Testis (tissue), 3 donors: ENCODE results near the gene ENAH. TPM values are rescaled to one million over a fixed set of nuclear protein-coding genes. Genes with fewer than 3 reads are reported as not detected.

ENCODE experiments used
- DNase-seq: peaks from one replicate; pipeline ENCODE4 v3.0.0-alpha.2; 2019
- H3K27ac ChIP-seq, 2 donors: fragments of 200-600 bp; sonication (generic); one replicate each; pipeline ENCODE4 v1.5.1; 2019
- H3K27me3 ChIP-seq: fragments of 200-600 bp; sonication (generic); one replicate; pipeline ENCODE4 v1.5.1; 2019
- H3K36me3 ChIP-seq: fragments of 200-600 bp; sonication (generic); one replicate; pipeline ENCODE4 v1.5.1; 2017; ENCODE audit warnings: low read depth; ENCODE audit errors: missing control alignments
- H3K4me1 ChIP-seq: fragments of 200-600 bp; sonication (generic); one replicate; pipeline ENCODE4 v1.5.1; 2019
- H3K4me3 ChIP-seq, 2 donors: fragments of 200-600 bp; sonication (generic); one replicate each; pipeline ENCODE4 v1.5.1; 2017 to 2019
- H3K9me3 ChIP-seq: fragments of 200-600 bp; sonication (generic); one replicate; pipeline ENCODE4 v1.5.1; 2017
- POLR2A ChIP-seq: fragments of 450-650 bp; IDR thresholded peaks from one replicate; pipeline ENCODE4 v1.6.1; 2017; ENCODE audit warnings: antibody characterized with exemption, mild to moderate bottlenecking, moderate library complexity
- whole genome bisulfite sequencing, 2 donors: methylation state at CpG; one replicate each; pipeline ENCODE4 v1.1.5; 2018; 5-methylcytosine and 5-hydroxymethylcytosine counted together
- intact Hi-C: fragments of 100-400 bp; cut with DNase I; formaldehyde crosslinking; loops from one replicate; pipeline ENCODE4 v1.15.1; 2023; ENCODE audit warnings: low total_unique reads
- polyA plus RNA-seq: library from polyadenylated mRNA; stranded (reverse); fragments of 350-450 nt; fragmentation: Illumina TruSeq; extraction: RNeasy Lipid Tissue Mini Kit (QIAGEN cat#74804); gene quantifications from one replicate; pipeline ENCODE4 v1.2.3, GENCODE V29; 2014; ENCODE audit warnings: low read depth, low replicate concordance; ENCODE audit not compliant: insufficient read depth
- total RNA-seq, 2 donors: library from RNA; depleted of rRNA; stranded (reverse); fragments of >200 nt; gene quantifications; one replicate each; pipeline ENCODE4 v1.2.3, GENCODE V29; 2016
- TF ChIP-seq, protein P1 (sequence below), 3 experiments: fragments of 450-650 bp in 2 of 3; fragments of 200-600 bp in 1 of 3; sonication (generic) in 1 of 3; IDR thresholded peaks; one replicate each; pipeline ENCODE4 v1.5.1; 2016 to 2019; ENCODE audit warnings: antibody characterized with exemption in 3 of 3, mild to moderate bottlenecking in 2 of 3, moderate library complexity in 1 of 3

The ENAH gene
- total and polyA plus RNA-seq, 3 donors from 2014 or later = 84.3 to 132 (median 122) TPM

DNA sequence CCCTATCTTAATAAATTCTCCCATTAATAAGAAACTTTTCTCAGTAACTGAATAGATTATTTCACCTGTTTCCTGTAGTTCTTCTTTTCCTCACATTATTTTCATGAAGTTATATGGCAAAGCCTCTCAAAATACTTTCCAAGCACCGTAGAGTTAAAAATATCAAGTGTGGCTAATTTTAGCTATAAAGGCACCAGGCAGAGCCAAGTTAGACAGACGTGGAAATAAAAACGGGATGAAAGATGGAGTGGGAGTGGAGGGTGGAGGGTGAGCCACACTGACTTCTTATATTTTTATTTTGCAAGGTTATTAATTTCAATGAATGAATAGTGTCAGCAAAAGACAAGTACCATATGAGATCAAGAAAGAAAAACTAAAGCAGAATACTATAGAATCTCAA is 71.7 kb downstream of the ENAH start:
- 23 to 47% methylated on average over 3 of the region's 3 CpGs for WGBS, 2 donors
- no peaks in the 10 kb centered on the region for H3K36me3 ChIP-seq
- H3K9me3 ChIP-seq = no peaks in the 10 kb centered on the region
- H3K4me1 ChIP-seq = peaks cover 18% of the 10 kb centered on the region
- TF ChIP-seq, protein P1, sequence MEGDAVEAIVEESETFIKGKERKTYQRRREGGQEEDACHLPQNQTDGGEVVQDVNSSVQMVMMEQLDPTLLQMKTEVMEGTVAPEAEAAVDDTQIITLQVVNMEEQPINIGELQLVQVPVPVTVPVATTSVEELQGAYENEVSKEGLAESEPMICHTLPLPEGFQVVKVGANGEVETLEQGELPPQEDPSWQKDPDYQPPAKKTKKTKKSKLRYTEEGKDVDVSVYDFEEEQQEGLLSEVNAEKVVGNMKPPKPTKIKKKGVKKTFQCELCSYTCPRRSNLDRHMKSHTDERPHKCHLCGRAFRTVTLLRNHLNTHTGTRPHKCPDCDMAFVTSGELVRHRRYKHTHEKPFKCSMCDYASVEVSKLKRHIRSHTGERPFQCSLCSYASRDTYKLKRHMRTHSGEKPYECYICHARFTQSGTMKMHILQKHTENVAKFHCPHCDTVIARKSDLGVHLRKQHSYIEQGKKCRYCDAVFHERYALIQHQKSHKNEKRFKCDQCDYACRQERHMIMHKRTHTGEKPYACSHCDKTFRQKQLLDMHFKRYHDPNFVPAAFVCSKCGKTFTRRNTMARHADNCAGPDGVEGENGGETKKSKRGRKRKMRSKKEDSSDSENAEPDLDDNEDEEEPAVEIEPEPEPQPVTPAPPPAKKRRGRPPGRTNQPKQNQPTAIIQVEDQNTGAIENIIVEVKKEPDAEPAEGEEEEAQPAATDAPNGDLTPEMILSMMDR (IDR thresholded peaks at IDR 0.05) = no peak
- no peak for TF ChIP-seq POLR2A
- no peak for DNase-seq
- intact Hi-C loops = no loop called here
- H3K27me3 ChIP-seq = no peaks in the 10 kb centered on the region
- H3K4me3 ChIP-seq = no peak overlapping the region
- no peak overlapping the region for H3K27ac ChIP-seq

DNA sequence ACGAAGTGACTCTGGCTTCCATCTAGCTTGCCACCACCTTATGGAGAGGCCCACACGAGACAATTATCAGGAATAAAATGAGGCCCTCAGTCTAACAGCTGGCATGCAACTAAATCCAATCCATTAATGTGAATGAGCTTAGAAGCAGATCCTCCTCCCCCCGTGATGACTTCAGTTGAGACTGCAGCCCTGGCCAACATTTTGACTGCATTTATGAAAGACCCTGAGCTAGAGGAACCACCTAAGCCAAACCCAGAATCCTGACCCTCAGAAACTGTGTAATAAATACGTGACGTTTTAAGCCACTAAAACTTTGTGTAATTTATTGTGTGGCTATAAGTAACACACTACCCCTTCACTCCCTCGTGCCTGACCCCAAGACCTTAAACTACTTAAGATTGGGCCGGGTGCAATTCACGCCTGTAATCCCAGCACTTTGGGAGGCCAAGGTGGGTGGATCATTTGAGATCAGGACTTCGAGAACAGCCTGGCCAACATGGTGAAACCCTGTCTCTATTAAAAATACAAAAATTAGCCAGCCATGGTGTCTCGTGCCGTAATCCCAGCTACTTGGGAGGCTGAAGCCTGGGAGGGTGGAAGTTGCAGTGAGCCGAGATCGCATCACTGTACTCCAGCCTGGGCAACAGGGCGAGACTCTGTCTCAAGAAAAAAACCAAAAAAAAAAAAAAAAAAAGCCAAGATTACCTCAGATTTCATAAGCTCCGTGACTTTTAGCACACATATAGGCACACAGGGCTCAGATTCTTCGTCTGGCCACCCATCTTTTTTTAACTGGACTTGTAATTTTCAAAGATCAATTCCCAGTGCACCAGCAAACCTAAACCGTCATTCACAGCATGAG is 72.5 kb downstream of the ENAH start:
- H3K4me1 ChIP-seq = peaks cover 18% of the 10 kb centered on the region
- H3K9me3 ChIP-seq = no peaks in the 10 kb centered on the region
- DNase-seq = no peak
- no peak overlapping the region for H3K27ac ChIP-seq
- H3K36me3 ChIP-seq = no peaks in the 10 kb centered on the region
- intact Hi-C loops = no loop called here
- no peak overlapping the region for H3K4me3 ChIP-seq
- TF ChIP-seq, protein P1 (IDR thresholded peaks at IDR 0.05) = no peak
- TF ChIP-seq POLR2A = no peak
- WGBS, 2 donors = 50 to 63% methylated on average over 16 to 17 of the region's 17 CpGs
- no peaks in the 10 kb centered on the region for H3K27me3 ChIP-seq

DNA sequence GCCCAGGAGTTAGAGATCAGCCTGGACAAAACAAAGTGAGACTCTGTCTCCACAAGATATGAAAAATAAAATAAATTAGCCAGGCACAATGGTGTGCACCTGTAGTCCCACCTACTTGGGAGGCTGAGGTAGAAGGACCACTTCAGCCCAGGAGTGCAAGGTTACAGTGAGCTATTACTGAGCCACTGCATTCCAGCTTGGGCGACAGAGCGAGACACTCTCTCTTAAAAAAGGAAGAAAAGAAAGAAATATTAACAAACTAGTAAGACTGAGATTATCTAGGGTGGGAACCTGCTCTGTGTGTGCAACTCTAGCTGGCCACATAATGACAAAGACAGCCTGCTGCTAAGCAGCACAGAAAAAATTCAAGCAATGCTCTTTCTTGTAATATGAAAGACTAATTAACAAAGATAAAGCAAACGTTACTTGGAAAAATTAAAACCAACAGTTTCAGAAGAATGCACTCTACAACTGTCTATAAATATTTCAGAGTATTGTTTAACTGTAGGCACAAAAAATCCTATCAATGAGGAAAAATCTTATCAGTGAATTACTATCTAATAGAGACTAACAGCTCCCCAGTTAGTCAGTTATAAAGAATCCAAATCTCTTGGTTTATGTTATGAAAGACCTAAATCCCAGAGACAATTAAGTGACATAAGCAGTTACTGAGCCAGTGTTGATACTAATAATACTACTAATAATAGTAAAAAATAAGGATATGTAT is 74.5 kb downstream of the ENAH start:
- H3K4me1 ChIP-seq = peaks cover 15% of the 10 kb centered on the region
- no peak overlapping the region for H3K4me3 ChIP-seq
- H3K27me3 ChIP-seq = no peaks in the 10 kb centered on the region
- no peaks in the 10 kb centered on the region for H3K36me3 ChIP-seq
- intact Hi-C loops = no loop called here
- TF ChIP-seq, protein P1 (IDR thresholded peaks at IDR 0.05) = no peak
- TF ChIP-seq POLR2A = no peak
- no peaks in the 10 kb centered on the region for H3K9me3 ChIP-seq
- 35 to 53% methylated on average over 3 of the region's 3 CpGs for WGBS, 2 donors
- DNase-seq = no peak
- no peak overlapping the region for H3K27ac ChIP-seq

DNA sequence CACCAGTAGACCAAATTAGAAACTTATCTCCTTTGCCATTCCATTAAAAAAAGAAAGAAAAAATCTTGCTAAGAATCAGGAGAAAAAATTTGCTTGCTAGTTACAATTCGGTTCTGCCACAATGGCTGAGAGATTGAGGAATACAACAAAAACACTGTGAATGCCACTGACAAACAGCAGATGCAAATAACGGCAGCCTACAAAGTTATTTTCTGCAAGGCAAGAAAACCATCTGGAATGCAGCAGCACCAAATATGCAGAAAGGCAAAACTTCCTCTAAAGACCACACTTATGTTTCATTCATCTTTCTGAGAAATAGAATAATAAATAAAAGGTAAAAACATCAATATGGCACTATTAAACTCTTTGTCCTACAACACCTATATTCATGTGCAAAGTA is 75.7 kb downstream of the ENAH start:
- H3K4me1 ChIP-seq = peaks cover 15% of the 10 kb centered on the region

More for the DNA sequence above, 75.7 kb downstream of the ENAH start:
- no peaks in the 10 kb centered on the region for H3K9me3 ChIP-seq
- H3K36me3 ChIP-seq = no peaks in the 10 kb centered on the region
- no peak overlapping the region for H3K4me3 ChIP-seq
- TF ChIP-seq, protein P1 (IDR thresholded peaks at IDR 0.05) = no peak
- no peak for TF ChIP-seq POLR2A
- intact Hi-C loops = no loop called here
- DNase-seq = no peak
- H3K27me3 ChIP-seq = no peaks in the 10 kb centered on the region
- 37 to 46% methylated on average over 2 of the region's 2 CpGs for WGBS, 2 donors
- no peak overlapping the region for H3K27ac ChIP-seq
